Right lobe of liver (tissue), 6 donors: ENCODE measurements around the gene C3orf18. TPM values are rescaled to one million over a fixed set of nuclear protein-coding genes. Genes with fewer than 3 reads are reported as not detected.

ENCODE experiments used
- ATAC-seq, 4 donors: fragments of 200-7000 bp; cut with Tn5 transposase; one replicate each; pipeline ENCODE4 v1.9.1; 2020; ENCODE audit warnings: mild to moderate bottlenecking in 4 of 4, moderate library complexity in 4 of 4
- DNase-seq, 3 donors: peaks; one replicate each; pipeline ENCODE4 v3.0.0-alpha.2; 2020
- H3K27ac ChIP-seq, 3 donors: fragments of 200-600 bp; one replicate each; pipeline ENCODE4 v1.8.0; 2022
- H3K27me3 ChIP-seq, 2 donors: fragments of 200-600 bp; one replicate each; pipeline ENCODE4 v1.8.0; 2022
- H3K36me3 ChIP-seq, 4 donors: fragments of 200-600 bp; sonication (generic) in 1 of 4; one replicate each; pipeline versions ENCODE4 v1.5.1 to v1.8.0; 2017 to 2022; ENCODE audit warnings: control low read depth in 1 of 4
- H3K4me1 ChIP-seq, 4 donors: fragments of 200-600 bp; sonication (generic) in 1 of 4; one replicate each; pipeline versions ENCODE4 v1.5.1 to v1.8.0; 2017 to 2022; ENCODE audit warnings: control low read depth in 1 of 4
- H3K4me3 ChIP-seq, 3 donors: fragments of 200-600 bp; one replicate each; pipeline ENCODE4 v1.8.0; 2022
- H3K9me3 ChIP-seq, 4 donors: fragments of 200-600 bp; sonication (generic) in 1 of 4; one replicate each; pipeline versions ENCODE4 v1.5.1 to v1.8.0; 2017 to 2022; ENCODE audit warnings: control low read depth in 1 of 4
- CTCF ChIP-seq, 4 donors: fragments of 200-600 bp in 3 of 4; fragments of 450-650 bp in 1 of 4; IDR thresholded peaks; one replicate each; pipeline versions ENCODE4 v1.5.1 to v1.8.0; 2016 to 2022; ENCODE audit warnings: antibody characterized with exemption in 4 of 4, mild to moderate bottlenecking in 2 of 4
- POLR2A ChIP-seq: fragments of 450-650 bp; IDR thresholded peaks from one replicate; pipeline ENCODE4 v1.6.1; 2017; ENCODE audit warnings: antibody characterized with exemption, mild to moderate bottlenecking
- WGBS: methylation state at CpG from one replicate; pipeline ENCODE4 v1.1.6; 2018; ENCODE audit warnings: low coverage, low lambda C conversion rate; ENCODE audit not compliant: insufficient coverage; ENCODE audit errors: missing lambda C conversion rate; 5-methylcytosine and 5-hydroxymethylcytosine counted together
- intact Hi-C, 2 donors: fragments of 100-400 bp; cut with DNase I; formaldehyde crosslinking; loops; one replicate each; pipeline versions ENCODE4 v1.11.2 to v1.14.1; 2022
- total RNA-seq, 6 experiments: library from RNA; depleted of rRNA in 2 of 6; stranded (reverse); fragments of >200 nt in 2 of 6; fragmentation: NEBNext Ultra II Directional in 3 of 6; extraction: Animal tissue kit (Norgen Biotek cat#: 25700) in 3 of 6; gene quantifications; one replicate each; pipeline versions ENCODE4 v1.1.0 to v1.2.4, GENCODE V29; 2016 to 2023
- donor health status: DM: no; HTN: yes; CAD: no.
- donor health status: DM: no; HTN: no; CAD: no.
- donor health status: DM: no; HTN: no; CAD: no.
- donor health status: DM: no; HTN: yes; CAD: no.
- donor health status: DM: no; HTN: yes; CAD: no.

Gene C3orf18
- total RNA-seq, 6 experiments from 2014 or later, result 2.0 to 7.8 (median 2.8) TPM

DNA sequence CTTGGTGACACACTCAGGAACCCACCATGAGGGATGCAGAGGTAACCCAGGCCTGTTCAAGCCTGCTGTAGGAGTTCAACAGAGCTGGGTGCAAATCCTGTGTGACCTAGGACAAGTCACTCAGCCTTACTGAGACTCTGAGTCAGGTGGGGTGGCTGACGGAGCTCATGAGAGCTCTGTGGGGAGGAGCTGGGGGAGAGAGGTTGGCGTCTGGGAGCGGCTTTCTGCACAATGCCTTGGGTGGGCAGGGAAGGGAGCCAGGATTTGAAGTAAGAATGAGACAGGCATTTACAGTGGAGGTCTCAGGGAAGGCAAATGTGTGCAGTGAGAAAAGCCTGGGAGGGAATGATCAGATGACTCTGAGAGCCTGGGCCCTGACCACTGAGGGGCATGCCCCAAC, 18.3 kb downstream of the C3orf18 start:
- ATAC-seq (no peak), DNase-seq (no peak)
- intact Hi-C loops, result loop anchor here in 1 of 2 donors (5.0 to 10.0 kb wide), 2 partner anchors 112 to 204 kb away; partner anchors contain the start of genes RASSF1 and ZMYND10
- H3K9me3 ChIP-seq, result no peaks in the 10 kb centered on the region
- no peaks in the 10 kb centered on the region for H3K36me3 ChIP-seq
- H3K27ac ChIP-seq, result no peak overlapping the region
- H3K27me3 ChIP-seq, result no peaks in the 10 kb centered on the region
- TF ChIP-seq CTCF (IDR thresholded peaks at IDR 0.05) (no peak), POLR2A (no peak)
- WGBS, result 100% methylated on average over 1 of the region's 3 CpGs
- H3K4me3 ChIP-seq, result no peak overlapping the region
- H3K4me1 ChIP-seq, result no peaks in the 10 kb centered on the region

GRCh38 chr3:50545781-50546180, 21.8 kb downstream of the C3orf18 start:
- H3K27me3 ChIP-seq, result no peaks in the 10 kb centered on the region
- no peak overlapping the region for H3K4me3 ChIP-seq
- no peak overlapping the region for H3K27ac ChIP-seq
- intact Hi-C loops, result loop anchor here in 1 of 2 donors (5.0 to 10.0 kb wide), 2 partner anchors 108 to 201 kb away; partner anchors contain the start of genes RASSF1 and ZMYND10
- H3K9me3 ChIP-seq, result no peaks in the 10 kb centered on the region
- WGBS, result 11% methylated on average over 1 of the region's 1 CpG
- TF ChIP-seq CTCF (IDR thresholded peaks at IDR 0.05) (no peak), POLR2A (no peak)
- DNase-seq (no peak), ATAC-seq (no peak)
- no peaks in the 10 kb centered on the region for H3K36me3 ChIP-seq
- H3K4me1 ChIP-seq, result no peaks in the 10 kb centered on the region

- ATAC-seq (peak; percentile 77 to 94 (median 86)), DNase-seq (peak in 2 of 3 donors; percentile 52 to 68)
- Histone ChIP-seq H3K27ac (no peak overlapping the region), H3K4me3 (no peak overlapping the region), H3K4me1 (no peaks in the 10 kb centered on the region), H3K27me3 (no peaks in the 10 kb centered on the region), H3K9me3 (no peaks in the 10 kb centered on the region), H3K36me3 (no peaks in the 10 kb centered on the region)
- WGBS, result 0% methylated on average over 1 of the region's 2 CpGs
- TF ChIP-seq POLR2A (no peak), CTCF (IDR thresholded peaks at IDR 0.05) (peak; percentile 83 to 91 (median 88))
- intact Hi-C loops, result loop anchor here in 1 of 2 donors (10.0 kb wide), 1 partner anchor 198 kb away; the partner anchor contains the start of genes RASSF1 and ZMYND10
Observed at GRCh38 chr3:50542177-50543034, 25.1 kb downstream of the C3orf18 start.

- ATAC-seq (no peak), DNase-seq (no peak)
- no peak overlapping the region for H3K27ac ChIP-seq
- WGBS, result 54% methylated on average over 6 of the region's 18 CpGs
- no peaks in the 10 kb centered on the region for H3K27me3 ChIP-seq
- H3K9me3 ChIP-seq, result no peaks in the 10 kb centered on the region
- TF ChIP-seq CTCF (IDR thresholded peaks at IDR 0.05) (no peak), POLR2A (no peak)
- intact Hi-C loops, result loop anchor here (2.0 to 10.0 kb wide), 3 partner anchors 105 to 195 kb away; partner anchors contain the start of genes RASSF1 (in 1 of the 2) and ZMYND10 (in 1 of the 2)
- H3K36me3 ChIP-seq, result no peaks in the 10 kb centered on the region
- no peak overlapping the region for H3K4me3 ChIP-seq
- no peaks in the 10 kb centered on the region for H3K4me1 ChIP-seq
Observed at GRCh38 chr3:50539356-50540286, 27.9 kb downstream of the C3orf18 start.
